Activated CD8-positive, alpha-beta T cell treated with anti-CD3 and anti-CD28 coated beads for 36 hours (primary cell): Measurements from ENCODE around the gene SYNCRIP. TPM values are rescaled to one million over a fixed set of nuclear protein-coding genes. Genes with fewer than 3 reads are reported as not detected.
"Not testable (repeated sequence)": the region's sequence is repeated elsewhere in the genome, so short reads cannot be mapped to it uniquely, and the experiment has no call there.

ENCODE experiments used
- ATAC-seq: fragments of 200-7000 bp; cut with Tn5 transposase; one replicate; pipeline ENCODE4 v1.10.0; 2021; ENCODE audit warnings: mild to moderate bottlenecking, moderate library complexity
- CTCF ChIA-PET: fragments of 350-600 bp; sonication (Branson Sonifier 250); formaldehyde crosslinking; loops from one replicate; lab custom pipeline; 2021; ENCODE audit warnings: antibody characterized with exemption; lab: Charles Lee
- POLR2A ChIA-PET: fragments of 350-600 bp; sonication (Branson Sonifier 250); formaldehyde crosslinking; loops from one replicate; lab custom pipeline; 2021; ENCODE audit warnings: antibody characterized with exemption; lab: Charles Lee
- DNase-seq: peaks from one replicate; pipeline ENCODE4 v3.0.0-alpha.2; 2020
- H3K27ac Mint-ChIP-seq: one replicate; pipeline ENCODE4 v1.8.0; 2021; ENCODE audit warnings: mild to moderate bottlenecking, mixed read lengths
- H3K27me3 Mint-ChIP-seq: one replicate; pipeline ENCODE4 v1.8.0; 2021; ENCODE audit warnings: mixed read lengths
- H3K36me3 Mint-ChIP-seq: one replicate; pipeline ENCODE4 v1.8.0; 2021; ENCODE audit warnings: low read depth, mixed read lengths
- H3K4me1 Mint-ChIP-seq: one replicate; pipeline ENCODE4 v1.8.0; 2021; ENCODE audit warnings: low read depth, mixed read lengths
- H3K4me3 Mint-ChIP-seq: one replicate; pipeline ENCODE4 v1.8.0; 2021; ENCODE audit warnings: mild to moderate bottlenecking, moderate library complexity, mixed read lengths
- H3K9me3 Mint-ChIP-seq: one replicate; pipeline ENCODE4 v1.8.0; 2021; ENCODE audit warnings: mixed read lengths
- intact Hi-C: fragments of 100-400 bp; cut with micrococcal nuclease; formaldehyde crosslinking; loops from one replicate; pipeline ENCODE4 v1.10.0; 2022
- total RNA-seq, 2 experiments: library from RNA; stranded (reverse); gene quantifications; one replicate each; pipeline ENCODE4 v1.2.3, GENCODE V29; 2021
- TF ChIP-seq, protein P1 (sequence below): fragments of 200-600 bp; IDR thresholded peaks from one replicate; pipeline ENCODE4 v1.8.0; 2022; ENCODE audit warnings: antibody characterized with exemption, mild to moderate bottlenecking

Gene SYNCRIP
- total RNA-seq, 2 experiments from 2014 or later = 167 to 179 TPM

DNA sequence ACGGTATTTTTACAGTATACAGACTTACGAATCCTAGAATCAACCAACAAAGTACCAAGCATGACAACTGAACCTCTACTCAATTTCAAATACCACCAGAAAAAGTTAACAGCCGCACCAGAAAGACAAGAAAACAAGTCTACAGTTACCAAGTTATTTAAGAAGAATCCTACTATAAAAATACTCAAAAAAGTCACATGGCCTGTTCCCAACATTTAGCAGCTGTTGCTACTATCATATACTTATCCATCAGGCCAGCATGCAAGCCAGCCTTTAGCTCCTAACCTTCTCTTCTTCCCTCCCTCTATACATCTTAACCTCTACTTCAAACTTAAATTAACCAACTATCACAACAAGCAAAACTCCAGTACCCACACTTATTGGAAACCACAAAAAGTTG lies 1.9 kb downstream of the SYNCRIP start:
- CTCF ChIA-PET = interaction anchor here (1.3 to 5.8 kb wide), 4 partner anchors 9 to 37 kb away, joined by 3 to 31 read pairs (median 6); no protein-coding TSS in a partner anchor
- no peaks in the 10 kb centered on the region for H3K27me3 Mint-ChIP-seq
- POLR2A ChIA-PET = interaction anchor here (0.9 to 19.4 kb wide), 6 partner anchors 12 to 188 kb away, joined by 3 to 913 read pairs (median 13); partner anchors contain the start of gene SNX14
- H3K27ac Mint-ChIP-seq = peak overlapping the region; percentile 99
- H3K36me3 Mint-ChIP-seq = peaks cover 61% of the 10 kb centered on the region
- peak overlapping the region; percentile 96 for H3K4me3 Mint-ChIP-seq
- TF ChIP-seq, protein P1, sequence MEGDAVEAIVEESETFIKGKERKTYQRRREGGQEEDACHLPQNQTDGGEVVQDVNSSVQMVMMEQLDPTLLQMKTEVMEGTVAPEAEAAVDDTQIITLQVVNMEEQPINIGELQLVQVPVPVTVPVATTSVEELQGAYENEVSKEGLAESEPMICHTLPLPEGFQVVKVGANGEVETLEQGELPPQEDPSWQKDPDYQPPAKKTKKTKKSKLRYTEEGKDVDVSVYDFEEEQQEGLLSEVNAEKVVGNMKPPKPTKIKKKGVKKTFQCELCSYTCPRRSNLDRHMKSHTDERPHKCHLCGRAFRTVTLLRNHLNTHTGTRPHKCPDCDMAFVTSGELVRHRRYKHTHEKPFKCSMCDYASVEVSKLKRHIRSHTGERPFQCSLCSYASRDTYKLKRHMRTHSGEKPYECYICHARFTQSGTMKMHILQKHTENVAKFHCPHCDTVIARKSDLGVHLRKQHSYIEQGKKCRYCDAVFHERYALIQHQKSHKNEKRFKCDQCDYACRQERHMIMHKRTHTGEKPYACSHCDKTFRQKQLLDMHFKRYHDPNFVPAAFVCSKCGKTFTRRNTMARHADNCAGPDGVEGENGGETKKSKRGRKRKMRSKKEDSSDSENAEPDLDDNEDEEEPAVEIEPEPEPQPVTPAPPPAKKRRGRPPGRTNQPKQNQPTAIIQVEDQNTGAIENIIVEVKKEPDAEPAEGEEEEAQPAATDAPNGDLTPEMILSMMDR = no peak
- intact Hi-C loops = no loop called here
- peaks cover 51% of the 10 kb centered on the region for H3K4me1 Mint-ChIP-seq
- no peaks in the 10 kb centered on the region for H3K9me3 Mint-ChIP-seq
- no peak for DNase-seq
- no peak for ATAC-seq

DNA sequence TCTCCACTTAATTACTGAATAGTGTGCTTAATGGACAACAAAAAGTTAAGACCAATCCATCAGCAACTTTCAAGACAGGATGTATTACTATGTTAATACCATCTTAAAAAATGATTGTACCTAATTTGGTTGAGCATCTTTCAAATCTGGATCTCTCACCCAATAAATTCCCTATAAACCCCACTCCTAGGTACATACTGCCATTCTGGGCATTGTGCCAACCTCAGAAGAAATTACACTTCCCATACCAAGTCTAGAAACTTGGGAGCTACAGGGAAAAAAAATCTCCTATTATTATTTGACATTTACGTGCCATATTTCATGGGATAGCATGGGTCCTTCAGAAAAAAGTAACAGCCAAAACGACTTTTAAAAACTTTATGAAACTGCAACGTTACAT lies 5.1 kb downstream of the SYNCRIP start:
- Mint-ChIP-seq H3K27ac (peak overlapping the region; percentile 67), H3K4me1 (peaks cover 56% of the 10 kb centered on the region), H3K9me3 (no peaks in the 10 kb centered on the region), H3K4me3 (peak overlapping the region; percentile 28), H3K36me3 (peaks cover 82% of the 10 kb centered on the region), H3K27me3 (no peaks in the 10 kb centered on the region)
- TF ChIP-seq, protein P1 = no peak
- ChIA-PET CTCF (interaction anchor here (2.3 kb wide), 1 partner anchor 26 kb away, joined by 7 read pairs; no protein-coding TSS in a partner anchor), POLR2A (interaction anchor here (1.1 to 19.4 kb wide), 4 partner anchors 9 to 37 kb away, joined by 3 to 913 read pairs (median 70); no protein-coding TSS in a partner anchor)
- no peak for ATAC-seq
- intact Hi-C loops = no loop called here
- DNase-seq = no peak

DNA sequence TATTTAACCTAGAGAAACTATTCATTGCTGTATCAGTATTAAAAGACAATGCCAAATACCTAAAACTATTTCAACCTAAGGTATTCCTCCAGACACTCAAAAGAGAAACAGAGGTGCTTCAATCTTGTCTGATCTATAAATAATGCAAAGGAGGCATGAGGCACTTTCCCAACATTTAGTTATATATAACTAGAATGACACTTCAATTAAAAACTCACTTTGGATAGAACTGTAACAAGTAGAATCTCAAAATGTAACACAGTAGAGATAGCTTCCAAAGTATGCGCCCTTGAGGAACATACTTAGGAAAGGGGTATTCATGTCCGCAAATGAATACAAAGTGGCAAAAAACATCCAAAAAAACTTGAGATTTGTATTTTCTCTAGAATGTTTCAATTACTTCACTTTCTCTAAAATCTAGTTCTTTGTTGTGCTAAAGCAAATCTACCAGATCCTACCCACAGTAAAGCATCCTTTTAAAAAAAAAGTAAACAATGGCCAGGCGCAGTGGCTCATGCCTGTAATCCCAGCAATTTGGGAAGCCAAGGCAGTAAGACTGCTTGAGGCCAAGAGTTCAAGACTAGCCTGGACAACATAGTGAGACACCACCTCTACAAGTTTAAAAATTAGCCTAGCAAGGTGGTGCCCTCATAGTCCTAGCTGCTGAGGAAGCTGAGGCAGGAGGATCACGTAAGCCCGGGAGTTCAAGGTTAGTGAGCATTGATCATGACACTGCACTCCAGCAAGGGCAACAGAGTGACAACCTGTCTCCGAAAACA lies 10.3 kb downstream of the SYNCRIP start:
- Mint-ChIP-seq H3K9me3 (no peaks in the 10 kb centered on the region), H3K4me3 (no peak overlapping the region), H3K27ac (no peak overlapping the region), H3K36me3 (peaks cover 83% of the 10 kb centered on the region), H3K4me1 (peaks cover 58% of the 10 kb centered on the region), H3K27me3 (no peaks in the 10 kb centered on the region)
- CTCF ChIA-PET = interaction anchor here (1.3 to 1.6 kb wide), 2 partner anchors 9 to 15 kb away, joined by 3 read pairs; no protein-coding TSS in a partner anchor
- TF ChIP-seq, protein P1 = no peak
- no peak for DNase-seq
- intact Hi-C loops = no loop called here
- POLR2A ChIA-PET = interaction anchor here (0.9 to 19.4 kb wide), 4 partner anchors 8 to 42 kb away, joined by 5 to 913 read pairs (median 76); partner anchors contain the start of gene SYNCRIP
- no peak for ATAC-seq

DNA sequence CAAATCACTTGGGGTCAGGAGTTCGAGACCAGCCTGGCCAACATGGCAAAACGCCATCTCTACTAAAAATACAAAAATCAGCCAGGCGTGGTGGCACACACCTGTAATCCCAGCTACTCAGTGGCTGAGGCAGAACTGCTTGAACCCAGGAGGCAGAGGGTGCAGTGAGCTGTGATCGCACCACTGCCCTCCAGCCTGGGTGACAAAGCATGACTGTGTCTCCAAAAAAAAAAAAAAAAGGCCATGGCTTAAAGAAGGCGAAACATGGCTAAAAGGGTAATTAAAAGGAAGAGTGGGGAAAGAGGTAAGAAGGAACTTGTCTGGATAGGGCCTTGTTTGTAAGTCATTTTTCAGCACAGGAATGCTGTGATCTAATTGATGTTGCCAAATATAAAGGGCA lies 11.6 kb downstream of the SYNCRIP start:
- H3K27me3 Mint-ChIP-seq = not testable (repeated sequence)

DNA sequence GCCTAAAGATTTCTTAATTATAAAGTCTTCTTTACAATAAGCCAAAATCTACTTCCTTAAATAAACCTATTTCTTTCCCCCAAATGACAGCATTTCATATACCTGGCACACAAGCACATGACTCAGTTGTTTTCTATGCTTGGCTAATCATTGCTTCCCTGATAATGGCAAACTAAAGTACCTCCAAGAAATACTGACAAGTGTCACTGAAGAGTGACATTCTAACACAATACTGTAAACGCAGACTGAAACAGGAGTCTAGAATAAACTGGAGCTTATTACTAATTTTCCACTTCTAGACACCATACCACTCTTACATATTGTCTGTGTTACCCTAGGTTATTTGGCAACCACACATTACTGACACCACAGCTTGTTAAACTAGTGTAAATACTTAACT lies 14.3 kb downstream of the SYNCRIP start:
- Mint-ChIP-seq H3K4me3 (no peak overlapping the region), H3K27me3 (no peaks in the 10 kb centered on the region), H3K4me1 (peaks cover 61% of the 10 kb centered on the region), H3K36me3 (peaks cover 83% of the 10 kb centered on the region), H3K9me3 (no peaks in the 10 kb centered on the region), H3K27ac (peak overlapping the region; percentile 30)
- TF ChIP-seq, protein P1 = no peak
- intact Hi-C loops = loop anchor here (10.0 kb wide), 1 partner anchor 46 kb away; no protein-coding TSS in a partner anchor
- no peak for ATAC-seq
- POLR2A ChIA-PET = interaction anchor here (1.5 to 19.4 kb wide), 3 partner anchors 12 to 46 kb away, joined by 5 to 913 read pairs (median 138); partner anchors contain the start of gene SYNCRIP
- no peak for DNase-seq
- CTCF ChIA-PET = no interaction called here

More for the DNA sequence above, 11.6 kb downstream of the SYNCRIP start:
- ChIA-PET CTCF (interaction anchor here (1.3 kb wide), 1 partner anchor 10 kb away, joined by 3 read pairs; no protein-coding TSS in a partner anchor), POLR2A (interaction anchor here (1.1 to 19.4 kb wide), 4 partner anchors 9 to 43 kb away, joined by 4 to 913 read pairs (median 76); partner anchors contain the start of gene SYNCRIP)
- H3K4me3 Mint-ChIP-seq, DNase-seq, H3K27ac Mint-ChIP-seq, intact Hi-C loops, H3K9me3 Mint-ChIP-seq, ATAC-seq: not testable (repeated sequence)
- Mint-ChIP-seq H3K4me1 (peaks cover 57% of the 10 kb centered on the region), H3K36me3 (peaks cover 84% of the 10 kb centered on the region)
